Activated T-cell treated with anti-CD3 and anti-CD28 coated beads for 4 hours (primary cell): Measurements from ENCODE around the gene LRRC74A.
"Not testable (repeated sequence)": the region's sequence is repeated elsewhere in the genome, so short reads cannot be mapped to it uniquely, and the experiment has no call there.

ENCODE experiments used
- DNase-seq: peaks from one replicate; pipeline ENCODE4 v3.0.0-alpha.2; 2020

The LRRC74A gene

DNA sequence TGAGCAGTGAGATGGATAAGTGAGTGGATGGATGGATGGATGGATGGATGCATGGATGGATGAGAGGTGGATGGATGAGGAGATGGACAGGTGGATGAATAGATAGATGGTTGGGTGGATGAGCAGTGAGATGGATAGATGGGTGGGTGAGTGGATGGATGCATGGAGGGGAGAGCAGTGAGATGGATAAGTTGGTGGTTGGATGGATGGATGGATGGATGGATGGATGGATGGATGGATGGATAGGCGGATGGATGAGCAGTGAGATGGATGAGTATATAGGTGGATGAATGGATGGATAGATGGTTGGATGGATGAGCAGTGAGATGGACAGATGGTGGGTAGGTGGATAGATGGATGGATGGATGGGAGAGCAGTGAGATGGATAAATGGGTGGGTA lies 30.6 kb downstream of the LRRC74A start:
- DNase-seq, result no peak

DNA sequence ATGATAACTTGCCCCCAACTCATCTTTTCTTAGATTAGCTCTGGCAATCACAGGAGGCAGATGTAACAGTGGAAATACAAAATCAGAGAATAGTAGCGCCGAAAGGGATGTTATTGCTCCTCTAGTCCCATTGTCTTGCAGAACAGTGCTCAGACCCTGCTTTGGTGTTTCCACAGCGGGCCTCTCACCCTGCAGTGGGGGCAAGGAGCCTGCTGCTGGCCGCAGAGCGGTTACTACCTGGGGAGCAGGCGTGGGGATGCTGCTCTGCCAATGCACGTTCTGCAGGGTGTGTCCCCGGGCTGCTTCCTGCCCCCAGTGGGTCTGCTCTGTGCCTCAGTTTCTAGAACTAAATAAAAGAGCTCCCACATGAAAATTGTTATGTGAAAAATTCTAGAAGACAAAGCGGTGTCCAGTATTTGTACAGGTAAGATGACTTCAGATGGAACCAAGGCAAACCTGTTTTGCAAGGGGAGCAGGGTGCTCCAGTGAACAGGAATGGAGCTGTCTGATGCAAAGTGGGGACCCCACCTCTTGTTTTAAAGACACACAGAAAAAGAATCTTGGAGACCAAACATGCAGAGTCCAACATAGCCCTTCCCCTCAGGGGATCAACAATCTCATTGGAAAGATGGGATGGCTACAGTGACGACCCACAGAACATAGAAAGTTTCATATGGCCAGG lies 35.5 kb downstream of the LRRC74A start:
- no peak for DNase-seq

DNA sequence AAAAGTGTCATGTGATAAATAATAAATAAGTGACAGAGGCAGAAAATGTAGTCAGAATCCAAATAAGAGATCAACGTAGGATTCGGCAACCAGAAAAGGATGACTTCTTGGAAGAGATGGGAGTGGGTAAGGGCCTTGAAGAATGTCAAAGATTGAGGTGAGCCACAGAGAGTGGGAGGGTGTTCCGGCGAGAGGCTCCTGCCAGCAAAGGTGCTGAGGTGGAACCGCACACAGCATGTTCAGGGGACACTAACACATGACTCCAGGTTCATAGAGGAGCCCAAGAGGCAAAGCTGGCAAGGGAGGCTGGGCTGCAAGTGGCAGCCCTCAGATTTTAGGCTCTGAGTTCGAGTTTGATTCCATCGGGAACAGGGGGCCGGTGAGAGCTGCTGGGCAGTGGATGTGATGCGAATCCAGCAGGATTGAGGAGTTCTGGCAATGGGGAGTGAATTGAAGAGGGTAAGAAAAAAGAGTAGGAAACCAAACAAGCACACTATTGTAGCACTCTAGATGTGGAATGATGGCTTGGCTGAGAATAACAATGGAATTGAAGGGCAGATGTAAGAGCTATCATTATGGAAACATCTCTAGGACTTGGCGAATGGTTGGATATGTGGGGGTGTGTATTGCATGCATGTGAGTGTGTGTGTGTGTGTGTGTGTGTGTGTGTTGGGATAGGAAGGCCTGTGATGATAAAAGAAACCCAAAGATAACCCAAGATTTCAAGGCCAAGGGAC lies 36.5 kb downstream of the LRRC74A start:
- no peak for DNase-seq

DNA sequence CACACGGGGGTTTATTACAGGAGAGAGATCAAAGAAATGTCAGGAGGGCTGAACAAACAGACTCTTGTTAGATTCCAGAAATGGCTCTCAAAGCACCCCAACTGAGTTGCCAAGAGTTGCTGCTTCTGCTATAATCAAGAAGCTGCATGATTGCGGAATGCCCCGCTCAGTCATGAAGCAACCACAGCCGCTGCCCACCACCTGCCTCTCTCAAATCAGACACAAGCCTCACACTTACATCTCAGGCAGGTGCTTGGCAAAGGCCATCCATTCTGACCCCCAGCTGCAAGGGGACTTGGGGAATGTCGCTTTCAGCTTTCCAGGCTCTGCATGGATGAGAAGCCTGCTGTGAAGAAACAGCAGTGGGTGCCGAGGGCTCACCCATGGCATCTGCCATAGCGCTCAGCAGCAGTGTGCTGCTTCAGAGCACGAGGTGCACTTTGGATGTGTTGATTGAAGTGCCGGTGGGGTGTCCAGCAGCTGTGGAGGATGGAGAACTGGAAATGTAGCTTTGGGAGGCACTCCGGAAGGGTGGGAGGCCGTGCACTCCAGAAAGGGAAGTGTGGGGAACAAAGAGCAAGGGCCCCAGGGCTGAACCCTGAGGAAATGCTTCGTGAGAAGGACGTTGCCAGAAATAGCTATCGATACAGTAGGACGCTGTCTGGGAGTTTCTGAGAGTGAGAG lies 37.7 kb downstream of the LRRC74A start:
- DNase-seq, result no peak

DNA sequence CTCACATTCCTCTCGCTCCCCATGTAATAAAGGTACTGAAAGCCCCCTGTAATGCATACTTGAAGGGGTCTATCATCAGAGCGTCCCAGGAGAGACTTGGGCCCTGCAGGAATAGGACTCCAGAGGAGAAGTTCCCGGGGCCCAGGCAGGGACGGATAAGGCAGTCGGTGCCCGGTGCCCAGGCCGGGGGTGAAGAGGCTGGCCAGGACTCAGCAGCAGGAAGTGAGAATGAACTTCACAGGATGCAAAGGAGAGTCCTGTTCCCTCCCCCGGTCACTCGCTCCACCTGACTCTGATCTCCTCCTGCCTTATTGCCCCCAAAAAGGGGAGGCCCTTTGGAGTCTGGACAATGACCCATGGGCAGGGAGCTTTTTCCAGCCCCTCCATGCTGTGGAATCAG lies 40.2 kb downstream of the LRRC74A start:
- no peak for DNase-seq

DNA sequence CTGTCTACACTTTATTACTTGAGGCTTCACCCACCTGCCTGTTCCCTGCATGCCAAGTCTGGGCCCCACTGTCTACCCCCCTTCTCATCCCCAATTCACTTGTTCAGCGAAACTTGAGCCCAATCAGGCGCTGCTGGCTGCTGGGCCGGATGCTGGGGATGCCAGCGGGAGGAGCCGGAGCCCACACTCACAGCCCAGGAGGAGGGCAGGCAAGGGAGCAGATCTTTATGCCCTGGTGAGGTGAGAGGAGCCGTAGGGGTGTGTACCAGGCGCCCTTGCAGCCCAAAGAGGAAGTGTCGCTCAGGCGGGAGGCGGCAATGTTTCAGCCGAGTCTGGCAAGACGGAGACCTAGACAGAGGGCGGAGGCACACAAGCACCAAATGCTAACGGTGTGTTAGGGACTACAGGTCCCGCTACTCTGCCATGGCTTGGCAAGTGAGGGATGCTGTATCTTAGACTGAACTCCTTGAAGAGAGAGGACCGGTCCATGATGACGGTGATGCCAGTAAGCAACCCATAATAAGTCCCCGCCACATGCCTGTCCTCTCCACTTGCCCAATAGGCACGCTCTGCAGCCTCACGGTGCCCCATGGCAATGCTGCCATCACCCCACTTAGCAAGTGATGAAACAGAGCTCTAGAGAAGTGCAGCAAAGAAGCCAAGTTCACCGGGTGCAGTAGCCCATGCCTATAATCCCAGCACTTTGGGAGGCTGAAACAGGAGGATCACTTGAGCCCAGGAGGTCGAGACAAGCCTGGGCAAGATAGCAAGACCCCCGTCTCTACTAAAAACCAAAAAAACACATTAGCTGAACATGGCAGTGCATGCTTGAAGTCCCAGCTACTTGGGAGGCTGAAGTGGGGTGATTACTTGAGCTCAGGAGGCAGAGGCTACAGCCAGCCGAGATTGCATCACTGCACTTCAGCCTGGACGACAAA lies 41.6 kb downstream of the LRRC74A start:
- peak; percentile 19 for DNase-seq

DNA sequence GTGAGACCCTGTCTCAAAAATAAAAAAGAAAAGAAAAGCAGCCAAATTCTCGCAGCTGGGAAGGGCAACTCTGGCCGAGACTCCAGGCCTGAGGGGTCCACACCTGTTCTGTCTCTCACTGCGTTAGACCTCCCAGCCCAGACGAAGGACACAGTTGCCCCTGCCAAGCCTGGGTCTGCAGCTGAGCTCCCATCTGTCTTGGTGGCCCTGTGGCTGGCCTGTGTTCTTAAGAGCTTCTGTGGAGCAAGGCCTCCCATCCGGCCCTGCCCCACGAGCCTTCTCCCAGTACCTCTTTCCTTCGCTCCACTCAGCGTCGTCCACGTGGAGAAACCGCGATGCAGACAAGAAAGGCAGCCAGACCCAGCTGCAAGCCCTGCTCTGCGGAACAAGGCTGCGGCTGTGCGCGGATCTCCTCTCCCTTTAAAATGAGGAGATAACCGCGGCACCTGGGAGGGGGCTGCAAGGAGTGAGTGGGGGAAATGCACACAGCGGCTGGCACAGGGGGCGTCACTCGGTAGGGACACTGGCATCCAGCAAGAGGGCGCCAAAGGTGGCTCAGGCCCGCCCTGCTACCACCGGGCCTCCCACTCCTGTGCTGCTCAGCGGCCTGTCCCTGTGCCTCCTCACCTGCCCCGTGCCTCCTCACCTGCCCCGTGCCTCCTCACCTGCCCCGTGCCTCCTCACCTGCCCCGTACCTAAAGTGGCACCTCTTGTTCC lies 42.4 kb downstream of the LRRC74A start:
- no peak for DNase-seq

DNA sequence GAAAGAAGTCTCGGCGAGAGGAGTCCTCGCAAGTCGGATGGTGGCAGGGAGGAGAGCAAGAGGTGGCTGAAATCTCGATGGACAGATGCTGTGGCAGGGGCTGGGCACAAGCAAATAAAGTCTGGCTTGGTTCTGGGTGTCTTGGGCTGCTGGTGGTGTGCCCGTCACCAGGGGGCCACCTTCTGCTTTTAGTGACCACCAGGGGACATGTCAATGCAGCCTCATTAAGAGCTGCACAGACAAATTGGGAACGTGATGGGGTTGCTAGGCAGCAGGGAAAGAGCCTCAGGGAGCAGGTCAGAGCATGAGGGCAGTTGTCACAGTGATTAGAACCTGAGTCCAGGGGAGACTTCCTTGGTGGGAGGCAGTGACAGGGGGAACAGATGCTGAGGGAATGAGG lies 44.0 kb downstream of the LRRC74A start:
- no peak for DNase-seq

DNA sequence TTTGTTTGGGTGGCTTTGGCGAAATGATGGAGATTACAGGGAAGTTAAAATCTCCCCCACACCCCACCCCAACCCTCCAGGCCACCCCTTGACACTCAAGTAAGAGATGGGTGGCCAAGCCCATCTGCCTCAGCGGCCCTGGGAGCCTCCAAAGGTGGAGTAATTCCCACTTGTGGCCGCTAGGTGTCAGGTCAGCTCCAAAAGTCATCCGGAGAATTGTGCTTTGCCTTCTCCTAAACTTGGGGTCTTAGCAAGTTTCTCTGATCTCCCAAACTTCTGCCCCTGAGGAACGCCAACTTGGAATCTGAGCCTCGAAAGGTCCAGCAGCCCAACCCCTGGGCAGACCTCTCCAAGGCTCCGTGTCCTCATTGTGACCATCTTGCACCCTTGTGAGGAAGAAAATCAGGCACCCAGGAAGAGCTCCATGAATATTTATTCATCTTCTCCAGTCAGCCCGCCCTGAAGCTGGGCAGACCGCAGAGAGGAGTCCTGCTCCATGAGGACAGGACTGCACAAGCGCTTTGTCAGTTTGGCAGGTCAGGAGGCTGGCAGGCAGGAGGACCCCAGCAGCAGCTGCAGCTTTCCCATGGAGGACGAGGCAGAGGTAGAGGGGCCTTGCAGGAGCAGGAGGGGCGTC lies 46.7 kb downstream of the LRRC74A start:
- DNase-seq, result peak; percentile 63

DNA sequence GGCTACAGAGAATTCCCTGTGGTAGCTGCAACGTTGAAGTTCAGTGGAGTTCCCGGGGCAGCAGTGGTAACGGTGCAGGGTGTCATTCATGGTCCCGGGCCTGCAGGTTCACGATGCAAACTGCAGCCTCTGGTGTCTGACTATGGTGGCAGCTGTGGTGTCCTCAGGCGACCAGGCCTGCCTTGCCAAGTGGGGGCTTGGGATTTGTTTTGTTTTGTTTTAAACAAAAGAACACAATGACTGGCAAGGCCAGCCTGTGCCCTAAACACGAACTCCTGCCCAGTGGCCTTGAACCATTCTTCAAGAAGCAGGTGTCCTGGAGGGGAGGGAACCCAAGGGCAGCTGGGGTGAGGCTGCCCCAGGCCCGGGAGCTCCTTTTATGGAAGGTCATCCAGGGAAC lies 48.5 kb downstream of the LRRC74A start:
- DNase-seq, result no peak

DNA sequence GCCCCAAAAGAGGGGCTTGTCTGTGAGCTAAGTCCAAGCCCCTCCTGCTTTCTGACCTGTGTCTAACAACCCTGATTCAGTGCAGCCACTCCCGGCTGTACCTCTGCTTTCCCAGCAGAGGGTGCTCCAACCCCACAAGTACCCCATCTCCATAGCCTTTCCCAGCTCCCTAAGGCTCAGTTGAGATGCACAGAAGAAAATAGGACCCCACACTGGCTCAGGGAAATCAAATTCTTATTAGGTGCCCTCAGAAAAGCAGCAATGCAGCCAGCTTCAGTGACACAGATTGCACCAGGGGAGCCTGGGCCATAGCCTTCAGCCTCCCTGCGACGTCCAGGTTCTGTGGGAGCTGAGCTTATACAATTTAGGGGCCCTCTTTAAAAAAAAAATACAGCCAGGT lies 49.9 kb downstream of the LRRC74A start:
- DNase-seq, result peak; percentile 32

DNA sequence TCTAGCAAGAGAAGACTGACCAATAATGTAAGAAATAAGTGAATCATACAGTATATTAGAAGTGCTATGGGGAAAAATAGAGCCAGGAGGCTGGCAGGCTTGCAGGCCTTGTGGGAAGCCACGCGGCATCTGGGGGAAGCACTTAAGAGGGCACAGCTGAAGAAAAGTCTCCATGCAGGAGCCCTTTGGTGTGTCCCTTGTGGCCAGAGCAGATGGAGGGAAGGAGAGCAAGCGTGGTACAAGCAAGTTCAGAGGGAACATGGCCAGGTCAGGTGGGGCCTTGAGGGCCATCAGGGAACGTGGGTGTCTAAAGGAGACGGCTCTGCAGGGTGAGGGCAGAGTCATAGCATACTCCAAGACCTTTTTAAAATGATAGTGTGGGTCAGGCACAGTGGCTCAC lies 51.7 kb downstream of the LRRC74A start:
- no peak for DNase-seq

DNA sequence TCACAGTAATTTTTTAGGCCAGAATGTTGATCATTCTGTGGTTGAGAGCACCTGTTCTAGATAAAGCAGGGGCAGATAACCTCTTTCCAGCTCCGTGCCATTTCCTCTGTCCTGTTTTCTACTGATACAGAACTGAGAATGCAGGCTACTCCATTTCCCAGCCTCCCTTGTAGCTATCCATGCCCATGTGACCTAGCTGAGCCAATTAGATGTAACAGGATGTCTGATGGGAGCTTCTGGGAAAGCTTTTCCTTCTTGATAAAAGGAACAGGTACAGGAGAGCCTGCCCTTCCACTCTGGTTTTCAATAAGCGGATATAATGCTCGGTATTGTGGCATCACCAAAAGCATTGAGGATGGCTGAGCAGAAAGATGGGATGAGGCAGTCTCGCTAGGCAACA lies 54.2 kb downstream of the LRRC74A start:
- no peak for DNase-seq

DNA sequence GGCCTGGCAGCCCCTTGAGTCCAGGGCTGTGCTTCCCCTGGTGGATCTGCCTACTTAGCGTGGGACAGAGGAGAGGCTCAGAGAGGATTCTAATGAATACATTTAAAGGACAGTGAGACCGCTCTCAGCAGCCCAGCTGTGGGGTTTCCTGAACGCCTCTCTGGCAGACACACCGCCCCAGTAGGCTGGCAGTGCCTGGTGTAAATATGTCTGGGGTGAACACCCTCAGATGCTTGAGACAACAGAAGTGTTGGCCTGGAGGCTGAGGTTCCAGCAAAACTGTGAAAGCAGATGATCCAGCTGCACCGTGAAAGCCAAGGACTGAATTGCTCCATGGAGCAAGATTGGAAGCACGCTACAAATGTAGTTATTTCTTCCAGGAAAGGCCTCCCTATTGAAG lies 55.1 kb downstream of the LRRC74A start:
- no peak for DNase-seq

DNA sequence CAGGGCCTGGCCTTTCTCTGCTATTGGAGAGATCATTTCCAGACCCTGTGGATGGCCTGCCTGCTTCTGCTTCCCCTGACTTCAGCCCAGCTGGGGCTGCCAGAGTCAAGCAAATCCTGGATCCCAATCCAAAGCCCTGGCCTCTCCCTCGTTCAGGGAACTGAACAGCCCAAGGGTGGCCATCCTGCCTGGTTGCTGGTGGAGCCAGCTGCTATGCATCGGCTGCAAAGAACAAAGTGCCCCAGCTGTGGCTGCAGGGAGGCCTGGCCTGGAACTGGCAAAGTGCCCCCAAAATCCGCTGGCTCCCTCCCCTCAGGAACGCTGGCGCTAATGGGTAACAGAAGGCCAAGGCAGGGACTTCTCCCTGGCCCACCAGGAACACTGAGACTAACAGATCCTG lies 56.4 kb downstream of the LRRC74A start:
- DNase-seq, result no peak

DNA sequence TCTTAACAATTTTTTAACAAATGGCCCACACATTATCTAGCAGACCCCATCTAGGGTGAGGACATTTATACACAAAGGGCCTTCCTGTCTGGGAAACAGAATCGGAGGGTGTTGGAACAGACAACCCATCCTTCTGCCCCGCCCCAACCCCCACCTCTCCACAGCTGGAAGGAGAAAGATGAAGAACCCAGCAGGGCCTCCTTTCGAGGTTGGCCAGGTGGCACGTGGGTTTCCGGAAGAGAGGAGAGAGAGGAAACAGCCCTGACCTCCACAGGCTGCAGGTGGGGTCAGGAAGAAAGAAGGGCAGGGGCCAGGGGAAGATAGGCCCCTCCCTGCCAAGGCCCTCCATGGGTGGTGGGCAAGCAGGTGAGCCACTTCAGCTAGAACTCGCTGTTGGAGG lies 57.2 kb downstream of the LRRC74A start:
- DNase-seq, result no peak

DNA sequence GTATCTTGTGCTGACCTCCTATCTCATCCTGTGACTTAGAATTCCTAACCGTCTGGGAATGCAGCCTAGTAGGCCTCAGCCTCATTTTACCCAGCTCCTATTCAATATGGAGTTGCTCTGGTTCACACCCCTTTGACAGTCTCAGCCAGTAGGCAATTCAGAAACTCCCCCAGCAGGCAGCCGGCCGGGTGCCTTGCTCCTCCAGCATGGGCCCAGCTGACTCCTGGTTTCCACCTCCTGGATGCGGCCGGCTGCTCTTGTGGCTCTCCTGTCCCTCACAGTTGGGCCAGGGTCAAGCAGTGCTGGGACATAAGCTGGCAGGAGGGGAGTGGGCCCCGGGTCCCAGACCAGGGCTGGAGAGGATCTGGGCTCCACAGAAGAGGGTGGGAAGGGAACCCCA lies 58.2 kb downstream of the LRRC74A start:
- no peak for DNase-seq

DNA sequence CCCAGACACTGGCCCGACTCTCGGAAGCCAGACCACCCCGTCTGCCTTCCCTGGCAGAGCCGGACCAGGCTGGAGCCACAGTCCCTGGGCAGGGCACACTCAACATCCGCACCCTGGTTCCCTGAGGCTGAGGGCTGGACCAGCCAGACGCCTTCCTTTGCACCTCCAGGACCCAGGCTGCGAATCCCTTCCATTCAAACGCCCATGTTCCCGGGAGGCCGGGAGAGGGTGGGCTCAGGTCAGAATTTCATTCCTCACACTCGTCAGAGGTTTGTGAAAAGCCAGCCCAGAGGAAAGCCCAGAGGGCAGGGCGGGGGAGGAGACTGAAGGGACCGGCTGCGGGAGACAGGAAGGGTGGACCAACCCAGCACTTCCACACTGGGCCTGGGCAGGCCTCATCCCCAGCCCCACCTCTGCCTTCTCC lies 58.7 kb downstream of the LRRC74A start:
- DNase-seq, result no peak

DNA sequence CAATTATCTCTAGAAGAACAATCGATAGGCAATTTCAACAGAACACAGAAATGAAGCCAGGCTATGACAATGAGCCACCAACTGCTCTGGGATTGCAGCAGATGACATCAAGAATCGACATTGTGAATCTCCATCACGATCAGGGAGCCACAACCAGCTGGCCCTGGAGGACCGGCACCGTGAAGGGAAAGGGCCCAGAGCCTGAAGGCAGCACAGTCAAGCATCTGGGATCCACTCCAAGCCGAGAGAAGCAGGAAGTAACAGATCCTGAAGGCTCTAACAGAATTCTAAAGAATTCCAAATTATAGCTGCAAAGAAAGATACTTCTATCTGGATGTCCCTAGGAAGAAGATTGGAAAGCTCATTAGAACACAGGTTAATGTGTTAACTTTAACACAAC lies 61.0 kb downstream of the LRRC74A start:
- DNase-seq, result no peak

DNA sequence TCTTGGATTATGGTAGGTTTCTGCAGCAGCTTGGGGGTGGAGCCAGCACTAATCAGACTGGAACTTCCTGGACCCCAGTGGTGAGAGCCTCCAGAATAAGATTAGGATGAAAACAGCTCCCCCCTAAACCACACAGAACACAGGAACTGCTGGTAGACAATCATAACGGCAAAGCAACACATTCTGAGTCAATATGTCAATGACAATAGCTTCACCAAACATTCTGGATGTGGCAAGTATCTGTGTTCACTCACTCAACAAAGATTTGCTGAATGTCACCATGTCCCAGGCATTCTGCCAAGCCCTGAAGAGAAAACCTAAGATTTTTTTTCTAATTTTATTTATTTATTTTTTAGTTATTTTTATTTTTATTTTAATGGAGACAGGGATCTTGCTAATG lies 65.2 kb downstream of the LRRC74A start:
- DNase-seq, result no peak

DNA sequence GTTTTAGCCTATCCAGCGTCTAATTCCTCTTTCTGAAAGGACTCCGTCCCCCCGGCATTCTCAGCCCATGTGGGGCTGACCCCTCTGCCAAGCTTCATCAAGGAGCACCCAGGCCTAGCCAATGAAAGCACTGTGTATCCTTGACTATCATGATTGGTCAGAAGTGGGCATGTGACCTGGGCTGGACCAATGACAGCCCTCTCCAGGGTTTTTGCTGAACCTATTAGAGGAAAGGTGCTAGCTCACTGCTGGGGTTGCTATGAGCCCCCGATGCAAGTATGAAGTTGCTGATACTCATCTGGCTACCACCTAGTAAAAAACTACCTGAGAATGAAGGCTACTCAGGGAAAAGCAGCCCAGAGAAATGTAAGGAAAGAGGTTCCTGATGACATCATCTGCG lies 68.1 kb downstream of the LRRC74A start:
- DNase-seq, result no peak

DNA sequence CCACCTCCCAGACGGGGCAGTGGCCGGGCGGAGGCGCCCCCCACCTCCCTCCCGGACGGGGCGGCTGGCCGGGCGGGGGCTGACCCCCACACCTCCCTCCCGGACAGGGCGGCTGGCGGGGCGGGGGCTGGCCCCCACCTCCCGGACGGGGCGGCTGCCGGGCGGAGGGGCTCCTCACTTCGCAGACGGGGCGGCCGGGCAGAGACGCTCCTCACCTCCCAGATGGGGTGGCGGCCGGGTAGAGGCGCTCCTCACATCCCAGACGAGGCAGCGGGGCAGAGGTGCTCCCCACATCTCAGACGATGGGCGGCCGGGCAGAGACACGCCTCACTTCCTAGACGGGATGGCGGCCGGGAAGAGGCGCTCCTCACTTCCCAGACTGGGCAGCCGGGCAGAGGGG lies 71.8 kb downstream of the LRRC74A start:
- not testable (repeated sequence) for DNase-seq
